SK-N-SH (cell line): ENCODE data around the gene LSR.

ENCODE experiments used
- NRF1 ChIP-seq: IDR thresholded peaks from 2 replicates; pipeline ENCODE4 v1.6.1; 2012; ENCODE audit warnings: low read depth, mild to moderate bottlenecking, low read length
- TF ChIP-seq, protein P1 (sequence below): fragments of 200-600 bp; sonication (generic); IDR thresholded peaks from 2 replicates; pipeline ENCODE4 v1.6.1; 2017; ENCODE audit warnings: antibody characterized with exemption, mild to moderate bottlenecking, moderate library complexity

DNA sequence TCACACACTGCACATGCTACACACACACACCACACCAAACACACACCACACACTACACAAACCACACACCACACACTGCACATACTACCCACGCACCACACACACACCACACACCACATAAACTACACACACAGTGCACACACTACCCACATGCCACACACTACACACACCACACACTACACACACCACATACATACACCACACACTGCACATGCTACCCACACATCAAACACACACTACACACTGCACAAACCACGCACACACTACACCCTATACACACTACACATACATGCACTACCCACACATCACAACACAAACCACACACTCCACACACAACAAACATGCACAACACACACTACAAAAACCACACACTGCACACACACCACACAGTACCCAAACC, 49.1 kb downstream of the LSR start:
- no peak for TF ChIP-seq NRF1
- TF ChIP-seq, protein P1, sequence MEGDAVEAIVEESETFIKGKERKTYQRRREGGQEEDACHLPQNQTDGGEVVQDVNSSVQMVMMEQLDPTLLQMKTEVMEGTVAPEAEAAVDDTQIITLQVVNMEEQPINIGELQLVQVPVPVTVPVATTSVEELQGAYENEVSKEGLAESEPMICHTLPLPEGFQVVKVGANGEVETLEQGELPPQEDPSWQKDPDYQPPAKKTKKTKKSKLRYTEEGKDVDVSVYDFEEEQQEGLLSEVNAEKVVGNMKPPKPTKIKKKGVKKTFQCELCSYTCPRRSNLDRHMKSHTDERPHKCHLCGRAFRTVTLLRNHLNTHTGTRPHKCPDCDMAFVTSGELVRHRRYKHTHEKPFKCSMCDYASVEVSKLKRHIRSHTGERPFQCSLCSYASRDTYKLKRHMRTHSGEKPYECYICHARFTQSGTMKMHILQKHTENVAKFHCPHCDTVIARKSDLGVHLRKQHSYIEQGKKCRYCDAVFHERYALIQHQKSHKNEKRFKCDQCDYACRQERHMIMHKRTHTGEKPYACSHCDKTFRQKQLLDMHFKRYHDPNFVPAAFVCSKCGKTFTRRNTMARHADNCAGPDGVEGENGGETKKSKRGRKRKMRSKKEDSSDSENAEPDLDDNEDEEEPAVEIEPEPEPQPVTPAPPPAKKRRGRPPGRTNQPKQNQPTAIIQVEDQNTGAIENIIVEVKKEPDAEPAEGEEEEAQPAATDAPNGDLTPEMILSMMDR: no peak
